HG03520 (cell line): Measurements from ENCODE around the gene FBXW8.

Source experiments
- ATAC-seq: cut with Tn5 transposase; IDR thresholded peaks from one replicate; pipeline ENCODE4 v1.9.1; 2021; ENCODE audit warnings: mild to moderate bottlenecking, moderate library complexity; ENCODE audit not compliant: unreplicated experiment

The FBXW8 gene

DNA sequence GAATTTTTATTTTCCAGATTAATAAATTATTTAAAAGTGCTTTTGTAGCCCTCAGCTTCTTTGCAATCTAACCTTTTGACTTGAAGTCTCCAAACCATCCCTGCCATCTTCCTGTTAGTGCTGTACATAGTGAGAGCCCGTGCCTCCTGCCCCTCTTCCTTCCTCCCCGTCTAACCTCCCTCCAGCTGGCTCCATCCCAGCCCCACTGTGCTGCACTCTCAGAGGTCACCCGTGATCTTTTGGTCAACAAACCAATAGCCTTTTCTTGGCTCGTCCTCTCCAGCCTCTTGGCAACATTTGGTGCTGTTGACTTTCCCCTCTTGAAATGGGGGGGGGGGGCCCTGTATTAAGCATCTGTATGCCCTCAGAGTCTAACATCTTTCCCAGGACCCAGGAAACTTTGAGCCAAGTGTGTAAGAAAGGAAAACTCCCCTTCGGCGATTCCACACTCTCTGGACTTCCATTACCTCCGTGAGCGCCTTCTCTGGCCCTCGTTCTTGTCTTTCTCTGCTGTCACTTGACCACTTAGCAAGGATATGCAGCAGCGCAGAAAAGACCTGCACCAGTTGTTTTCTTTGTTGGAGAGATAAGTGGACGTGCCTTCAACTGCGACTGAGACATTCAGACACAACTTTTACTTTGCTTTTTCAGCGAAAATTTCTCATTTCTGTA is 44.1 kb downstream of the FBXW8 start:
- ATAC-seq = no peak

DNA sequence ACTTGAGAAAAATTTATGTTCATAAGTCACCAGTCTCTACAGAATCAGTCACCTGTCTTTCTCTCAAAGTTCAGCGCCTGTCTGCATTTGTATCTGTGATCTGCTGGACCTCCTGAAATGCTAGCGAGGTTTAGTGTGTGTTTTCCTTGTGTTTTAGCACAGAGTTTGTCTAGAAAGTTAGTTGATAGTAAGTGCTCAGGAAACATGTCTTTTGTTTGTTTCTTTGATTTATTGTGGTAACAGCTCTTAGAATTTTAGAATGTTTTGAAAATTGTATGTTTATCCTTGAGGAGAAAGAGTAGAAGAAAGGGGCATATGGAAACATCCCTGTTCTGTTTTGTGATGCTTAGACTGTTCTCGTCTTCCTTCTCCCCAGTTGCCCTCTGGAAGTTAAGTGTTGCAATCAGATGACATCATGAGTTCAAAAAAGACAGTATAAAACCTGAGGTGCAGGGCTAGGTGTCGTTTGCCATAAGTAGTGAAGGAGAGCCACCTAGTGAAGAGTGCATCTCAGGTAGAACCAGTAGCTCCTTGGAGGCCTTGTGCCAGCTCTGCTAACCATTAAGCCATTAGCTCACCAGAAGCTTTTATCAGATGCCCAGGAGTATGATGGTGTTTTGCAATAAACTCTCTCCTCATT is 44.8 kb downstream of the FBXW8 start:
- no peak for ATAC-seq

DNA sequence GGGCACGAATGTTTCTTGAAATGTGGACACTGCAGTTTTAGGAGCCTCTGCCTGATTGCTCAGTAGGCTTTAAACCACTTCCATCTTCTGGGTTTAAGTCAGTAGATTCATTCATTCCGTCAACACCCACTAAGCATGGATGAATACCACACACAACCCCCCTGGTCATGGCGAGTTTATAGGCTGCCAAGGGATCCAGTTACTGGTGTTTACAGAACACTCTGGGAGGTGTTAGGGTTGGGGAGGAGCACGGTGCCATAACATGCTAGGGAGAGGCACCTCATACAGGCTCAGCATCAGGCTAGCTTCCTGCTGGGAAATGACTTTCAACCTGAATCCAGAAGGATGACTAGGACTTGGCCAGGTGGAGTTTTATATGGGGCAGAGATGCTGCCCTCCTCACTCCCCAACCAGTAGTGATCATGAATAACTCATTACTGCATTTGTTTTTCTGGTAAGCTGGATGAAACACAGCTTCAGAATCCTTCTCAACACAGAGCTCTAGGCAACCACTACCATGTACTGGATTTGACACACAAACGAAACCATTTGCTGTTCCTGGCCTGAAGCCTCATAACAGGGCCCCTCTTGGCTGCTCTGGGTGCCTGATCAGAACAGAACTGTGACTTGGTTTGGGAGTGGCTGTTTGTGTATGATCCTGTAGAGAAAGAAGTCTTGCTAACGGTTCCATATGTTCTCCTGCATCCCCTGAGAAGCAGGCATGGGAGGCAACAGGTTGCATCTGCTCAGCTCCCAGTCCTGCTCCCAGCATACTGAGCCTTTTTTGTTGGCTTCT is 47.9 kb downstream of the FBXW8 start:
- no peak for ATAC-seq

DNA sequence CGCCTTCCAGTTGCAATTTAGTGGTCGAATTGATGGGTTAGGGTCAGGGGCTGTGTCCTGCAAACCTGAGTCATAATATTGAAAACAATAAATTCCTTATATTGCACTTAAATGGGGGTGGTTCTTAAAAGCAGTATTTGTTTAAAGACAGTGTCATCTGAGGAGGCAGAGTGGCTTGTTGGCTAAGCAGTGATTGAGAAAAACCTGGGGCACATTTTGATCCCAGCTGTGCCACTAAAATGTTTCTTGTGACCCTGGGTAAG is 48.4 kb downstream of the FBXW8 start:
- no peak for ATAC-seq

DNA sequence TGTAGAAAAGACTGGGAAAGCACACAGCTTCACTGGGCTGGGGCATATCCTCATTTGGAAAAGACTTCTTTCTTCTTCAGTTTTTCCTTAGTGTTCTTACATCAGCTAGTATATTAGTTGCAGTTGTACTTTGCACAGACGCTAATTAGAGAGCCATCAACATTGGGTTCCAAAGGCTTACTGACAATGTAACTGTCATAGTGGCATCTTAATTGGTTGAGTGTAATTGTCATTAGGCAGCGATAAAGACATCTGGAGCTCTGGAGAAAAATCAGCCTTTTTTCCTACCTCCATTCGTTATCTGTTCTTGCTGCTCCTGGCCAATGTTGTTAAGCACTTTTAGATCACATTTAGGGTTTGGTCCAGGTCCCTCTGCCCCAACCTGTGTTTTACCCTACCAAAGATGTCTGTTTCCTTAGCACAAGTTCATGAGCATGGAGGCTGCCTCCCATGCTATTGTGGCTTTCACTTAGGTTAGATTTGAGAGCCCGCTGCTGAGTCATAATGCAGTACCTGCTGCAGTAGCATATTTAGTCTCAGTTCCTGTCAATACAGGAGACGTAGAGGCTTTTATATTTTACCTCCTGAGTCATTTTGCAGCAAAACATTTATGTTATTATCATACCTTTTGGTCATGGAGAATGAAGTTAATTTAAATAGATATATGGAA is 49.2 kb downstream of the FBXW8 start:
- ATAC-seq = peak; percentile 98

DNA sequence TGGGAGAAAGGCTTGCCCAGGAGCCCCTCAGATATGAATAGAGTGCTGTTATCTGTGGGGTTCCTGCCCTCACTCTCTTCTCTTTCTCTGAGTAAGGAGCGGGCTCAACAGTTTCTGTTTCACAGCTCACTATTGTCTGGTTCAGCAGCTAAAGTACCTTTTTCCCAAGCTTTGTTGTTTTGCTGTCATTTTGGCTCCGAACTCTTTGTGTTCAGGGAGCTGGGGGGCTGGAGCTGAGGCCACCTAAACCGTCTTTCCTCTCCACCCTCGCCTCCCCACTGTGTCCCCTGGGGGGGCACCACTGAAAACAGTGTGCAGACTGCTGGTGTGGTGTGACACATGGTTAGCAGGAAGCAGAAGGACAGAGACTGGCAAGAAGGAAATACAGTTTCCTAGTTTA is 51.4 kb downstream of the FBXW8 start:
- ATAC-seq = no peak

DNA sequence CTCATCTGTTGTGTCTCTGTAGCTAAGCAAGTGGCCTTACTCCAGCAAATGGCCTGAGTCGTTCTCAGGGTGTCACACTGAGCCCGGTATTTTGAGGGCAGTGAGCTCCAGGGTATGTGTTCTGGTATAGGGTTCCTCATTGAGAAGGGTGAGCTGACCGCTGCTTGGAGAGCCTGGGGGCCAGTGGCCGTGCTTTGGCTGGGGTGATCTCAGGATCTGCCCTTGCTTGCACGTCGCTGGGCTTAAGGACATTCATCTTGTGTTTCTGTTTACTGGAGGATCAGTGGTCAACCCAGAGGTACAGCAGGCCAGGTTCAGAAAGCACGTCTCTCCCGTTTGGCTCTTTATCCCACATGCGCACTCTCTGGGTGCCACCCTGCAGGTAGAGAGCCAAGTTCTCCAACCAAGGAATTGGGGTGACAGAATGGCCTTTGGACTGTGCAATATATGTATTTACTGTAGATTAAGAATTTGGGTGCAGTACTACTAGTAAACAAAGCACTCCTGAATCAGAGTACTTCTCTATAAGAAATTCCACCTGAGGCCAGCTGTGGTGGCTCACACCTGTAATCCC is 52.1 kb downstream of the FBXW8 start:
- ATAC-seq = no peak

DNA sequence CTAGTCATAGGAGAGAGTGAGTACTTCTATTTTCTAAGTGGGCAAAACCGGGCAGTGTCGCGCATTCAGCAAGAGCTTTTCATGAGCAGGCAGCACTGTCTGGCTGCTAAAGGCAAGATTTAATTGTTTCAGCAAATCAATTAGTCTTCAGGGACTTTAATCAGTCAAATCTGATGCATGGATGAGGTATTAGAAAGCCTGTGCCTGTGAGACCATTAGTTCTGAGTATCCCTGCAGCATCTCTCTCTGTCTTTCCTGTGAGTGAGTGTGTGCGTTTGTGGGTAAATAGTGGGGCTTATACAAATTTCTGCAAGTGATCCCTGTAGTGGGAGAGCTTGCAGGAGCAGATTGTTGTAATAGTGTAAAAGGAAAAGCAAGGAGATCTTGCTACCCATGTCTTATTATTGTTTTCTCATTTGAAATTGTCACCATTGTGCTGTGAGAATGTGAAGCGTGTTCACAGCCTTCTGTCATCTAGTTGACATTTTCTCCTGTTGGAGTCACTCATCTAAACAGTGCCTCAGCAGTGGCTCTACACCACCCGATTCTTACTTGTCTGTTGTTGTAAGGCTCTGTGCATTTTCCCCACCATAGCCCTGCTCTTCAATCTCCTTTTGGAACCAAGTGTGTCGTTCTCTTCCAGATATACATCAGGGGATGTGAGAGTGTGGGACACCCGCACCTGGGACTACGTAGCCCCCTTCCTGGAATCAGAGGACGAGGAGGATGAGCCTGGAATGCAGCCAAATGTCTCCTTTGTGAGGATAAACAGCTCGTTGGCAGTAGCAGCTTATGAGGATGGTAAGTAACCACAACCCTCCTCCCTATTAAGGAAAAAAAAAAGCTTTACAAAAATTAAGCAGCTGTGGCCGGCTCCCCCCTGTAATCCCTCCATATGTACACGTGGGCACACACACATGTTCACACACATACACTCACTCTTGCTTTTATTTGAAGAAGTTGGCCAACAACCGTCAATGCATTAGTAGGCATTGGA is 53.6 kb downstream of the FBXW8 start:
- no peak for ATAC-seq

DNA sequence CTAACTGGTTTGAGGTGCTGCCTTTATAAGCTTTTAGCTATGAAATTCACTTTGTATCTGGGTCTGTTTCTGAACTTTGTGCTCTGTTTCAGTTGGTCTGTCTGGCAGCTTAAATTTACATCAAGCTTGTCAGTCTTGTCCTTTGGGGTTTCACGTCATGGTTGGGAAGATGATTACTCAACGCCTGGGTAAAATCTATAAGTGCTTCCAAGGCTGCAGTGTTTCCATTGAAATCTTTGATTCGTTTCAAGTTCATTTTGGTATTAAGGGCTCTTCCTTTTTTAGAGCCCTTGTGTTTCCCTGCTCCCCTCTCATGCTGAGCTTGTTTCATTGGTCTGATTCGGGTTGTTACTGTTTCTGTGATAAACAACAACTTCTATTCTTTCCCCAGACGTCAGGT is 58.2 kb downstream of the FBXW8 start:
- no peak for ATAC-seq

DNA sequence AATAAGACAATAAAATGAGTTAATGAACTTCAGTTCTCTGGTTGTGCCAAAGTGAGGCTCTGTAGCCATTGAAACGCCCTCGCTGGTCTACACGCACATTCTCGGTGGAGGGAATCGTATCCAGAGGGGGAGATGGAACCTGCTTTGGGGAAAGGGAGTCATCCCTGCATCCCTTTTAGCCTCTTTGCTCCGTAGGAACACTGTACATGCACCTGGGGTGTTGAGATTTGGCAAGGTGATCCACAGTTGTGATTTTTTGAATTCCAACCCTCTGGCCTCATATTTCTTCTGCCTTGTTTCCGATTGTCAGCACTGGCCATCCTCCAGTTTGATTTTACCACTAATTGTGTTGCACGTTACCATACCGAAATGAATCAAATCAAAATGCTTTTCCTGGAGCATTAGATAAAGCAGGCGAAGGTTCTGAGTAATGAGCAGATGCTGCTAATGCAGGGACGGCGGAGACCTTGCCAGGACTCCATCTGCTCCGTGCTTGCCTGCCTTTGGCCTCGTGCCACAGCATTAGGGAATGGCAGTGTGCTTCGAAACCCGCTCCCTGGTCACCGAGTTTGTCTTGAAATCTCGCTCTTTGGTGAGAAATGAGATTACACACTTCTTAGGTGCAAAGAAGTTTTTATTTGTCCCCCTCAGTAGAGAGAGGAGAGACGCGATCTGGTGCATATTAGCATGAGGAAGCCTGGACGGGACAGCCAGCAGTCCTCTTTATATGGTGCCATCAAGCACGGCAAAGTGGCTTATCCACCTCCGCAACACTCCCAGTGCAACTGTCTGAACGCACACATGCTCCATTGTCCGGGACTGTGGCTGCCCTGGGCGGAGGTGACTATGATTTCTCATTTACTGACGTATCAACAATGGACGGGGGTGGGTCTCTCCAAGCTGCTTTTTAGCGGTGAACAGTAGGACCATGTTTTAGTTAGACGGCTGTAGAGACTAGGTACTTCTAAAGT is 59.1 kb downstream of the FBXW8 start:
- no peak for ATAC-seq

DNA sequence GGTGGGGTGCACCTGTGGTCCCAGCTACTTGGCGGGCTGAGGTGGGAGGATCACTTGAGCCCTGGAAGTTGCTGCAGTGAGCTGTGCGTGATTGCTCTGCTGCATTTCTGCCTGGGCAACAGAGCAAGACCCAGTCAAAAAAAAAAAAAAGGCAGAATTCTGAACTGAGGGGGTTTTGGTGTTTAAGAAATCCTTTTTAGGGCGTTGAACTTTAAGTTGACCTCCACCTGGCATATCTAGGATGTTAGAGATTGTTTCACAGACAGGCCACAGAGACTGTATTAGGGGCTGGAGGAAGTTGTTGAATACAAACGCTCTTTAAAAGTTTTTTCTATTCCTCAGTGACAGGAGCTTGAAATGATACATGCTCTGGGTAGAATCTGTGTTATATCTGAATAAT is 60.5 kb downstream of the FBXW8 start:
- no peak for ATAC-seq

DNA sequence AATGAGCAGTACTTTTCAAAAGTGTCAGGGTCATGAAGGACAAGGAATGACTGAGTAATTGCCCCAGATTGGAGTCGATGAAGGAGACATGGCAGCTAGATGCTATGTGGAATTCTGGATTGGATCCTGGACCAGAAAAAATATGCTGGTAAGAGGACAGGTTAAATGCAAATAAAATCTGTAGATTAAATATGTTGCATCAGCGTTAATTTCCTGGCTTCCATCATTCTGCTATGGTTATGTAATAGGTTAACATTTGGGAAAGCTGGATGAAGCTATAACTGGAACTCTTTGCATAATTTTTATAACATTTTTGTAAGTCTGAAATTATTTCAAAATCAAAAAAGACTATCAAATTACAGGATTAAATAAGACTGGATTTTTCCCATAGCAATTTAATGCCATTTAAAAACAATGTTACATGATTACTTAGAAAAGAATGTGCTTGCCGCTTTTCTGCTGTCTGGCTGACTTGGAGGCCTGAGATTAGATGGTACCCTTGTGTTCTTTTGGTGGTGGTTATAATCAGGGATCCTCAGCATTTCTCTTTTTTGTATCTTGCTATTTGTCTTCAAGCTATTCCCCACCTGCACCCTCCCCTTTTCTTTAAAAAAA is 65.1 kb downstream of the FBXW8 start:
- ATAC-seq = no peak

DNA sequence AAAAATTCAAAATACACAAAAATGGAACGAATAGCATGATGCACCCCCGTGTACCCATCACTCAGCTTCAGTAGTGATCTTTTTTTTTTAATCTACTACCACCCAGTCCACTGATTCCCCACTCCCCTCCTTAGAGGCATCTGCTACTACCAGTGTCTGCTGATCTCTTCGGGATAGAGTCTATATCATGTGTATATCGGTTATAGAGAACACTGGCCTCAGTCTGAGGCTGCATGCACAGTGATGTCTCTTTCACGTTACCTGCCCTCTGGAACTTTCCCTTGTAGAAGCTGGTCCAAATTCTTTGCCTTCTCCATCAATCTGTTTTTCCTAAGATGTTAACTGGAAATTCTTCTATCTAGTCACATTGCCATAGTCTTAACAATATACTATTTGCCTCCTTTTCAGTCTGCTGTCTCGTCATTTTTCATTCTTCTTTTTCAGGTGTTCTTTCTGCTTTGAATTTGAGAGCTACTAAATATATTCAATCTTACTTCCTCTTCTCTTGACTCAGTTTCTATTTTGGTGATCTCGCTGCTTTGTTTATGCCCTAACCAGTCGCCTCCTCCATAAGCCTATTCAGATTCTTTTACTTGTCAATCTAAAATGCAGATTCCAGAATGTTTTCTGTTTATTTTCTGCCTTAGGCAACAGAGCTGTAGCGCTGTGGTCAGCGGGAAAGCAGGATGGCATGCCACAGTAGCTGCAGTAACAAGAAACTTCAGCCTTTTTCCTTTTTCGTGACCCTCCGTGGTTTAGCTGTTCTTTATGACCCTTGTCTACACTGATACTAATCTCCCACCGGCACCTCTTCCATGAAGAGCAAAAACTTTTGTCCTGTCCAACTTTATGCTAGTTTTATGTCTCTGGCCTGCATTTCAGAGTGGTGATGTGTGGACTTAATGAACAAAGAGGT is 67.0 kb downstream of the FBXW8 start:
- no peak for ATAC-seq

DNA sequence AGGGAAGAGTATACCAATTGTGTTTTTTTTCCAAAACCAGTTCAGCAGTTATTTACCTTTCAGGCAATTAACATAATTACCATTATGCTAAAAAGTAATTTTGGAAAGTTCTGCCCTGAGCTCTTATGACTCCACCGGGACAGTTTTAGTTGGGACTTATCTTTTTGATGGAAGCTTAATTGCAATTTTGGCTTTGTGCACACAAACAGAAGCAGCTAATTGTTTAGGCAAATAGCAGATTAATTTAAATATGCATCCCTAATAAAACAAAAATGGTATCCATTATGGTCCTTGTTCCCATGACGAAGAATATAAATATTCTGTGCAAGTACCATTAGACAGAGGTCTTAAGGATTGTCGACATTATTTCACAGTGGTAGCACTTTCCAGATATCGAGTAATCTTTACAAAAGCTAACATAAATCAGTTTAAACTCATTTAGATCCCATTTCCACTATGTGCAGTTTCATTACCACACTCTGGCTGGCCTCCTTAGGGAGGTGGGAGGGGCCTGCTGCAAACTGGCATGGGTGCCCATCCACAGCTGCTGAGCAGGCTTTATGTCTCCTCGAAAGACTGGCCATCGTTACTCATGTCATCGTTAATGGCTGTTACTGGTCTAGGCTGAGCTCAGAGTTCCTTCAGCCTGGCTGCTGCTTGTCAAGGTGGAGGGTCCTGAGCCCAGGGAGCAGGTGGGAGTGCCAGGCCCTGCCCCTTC is 68.2 kb downstream of the FBXW8 start:
- ATAC-seq = no peak

DNA sequence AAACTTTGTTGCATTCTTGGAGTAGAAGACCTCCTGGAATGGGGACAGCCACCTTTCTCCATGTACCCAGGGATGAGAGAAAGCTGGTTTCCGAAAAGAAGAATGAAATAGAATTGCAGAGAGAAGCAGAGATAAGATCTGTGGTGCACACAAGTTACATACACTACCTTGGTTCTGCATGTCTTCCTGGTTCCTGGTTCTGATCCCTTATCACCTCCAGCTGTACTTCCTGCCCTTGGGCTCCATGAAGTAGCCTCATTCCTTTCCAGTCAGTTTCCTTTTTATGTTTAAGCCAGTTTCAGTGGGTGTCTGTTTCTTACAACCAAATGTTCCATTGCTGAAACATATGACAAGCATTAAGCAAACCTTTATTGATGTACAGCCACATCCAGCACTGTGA is 69.3 kb downstream of the FBXW8 start:
- ATAC-seq = no peak

DNA sequence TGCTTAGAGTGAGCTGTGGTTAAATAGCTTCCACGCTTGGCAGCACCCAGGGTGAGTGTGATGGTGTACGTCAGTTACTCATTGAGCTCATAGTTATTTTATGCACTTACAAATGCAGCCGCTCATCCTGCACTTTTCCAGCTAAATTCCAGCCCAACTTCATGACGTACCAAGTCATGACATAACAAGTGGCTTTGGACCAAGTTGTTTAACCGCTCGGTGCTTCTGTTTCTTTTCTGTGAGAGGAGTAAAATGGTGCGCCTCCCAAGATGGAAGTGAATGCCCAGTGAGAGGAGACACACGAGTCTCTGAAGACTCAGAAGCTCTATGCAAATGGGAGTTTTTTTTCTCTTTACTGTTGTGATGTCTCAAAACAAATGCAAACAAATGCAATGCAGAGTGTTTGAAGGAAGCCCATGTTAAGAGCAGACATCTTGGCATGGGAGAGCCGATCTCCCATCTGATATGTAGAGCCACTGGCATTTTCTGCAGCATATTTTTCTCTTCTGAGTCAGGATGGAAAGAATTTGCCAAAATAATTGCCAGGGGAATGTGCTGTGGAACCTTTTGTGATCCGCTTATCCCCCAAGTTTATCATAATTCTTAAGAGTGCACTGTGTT is 72.2 kb downstream of the FBXW8 start:
- no peak for ATAC-seq

DNA sequence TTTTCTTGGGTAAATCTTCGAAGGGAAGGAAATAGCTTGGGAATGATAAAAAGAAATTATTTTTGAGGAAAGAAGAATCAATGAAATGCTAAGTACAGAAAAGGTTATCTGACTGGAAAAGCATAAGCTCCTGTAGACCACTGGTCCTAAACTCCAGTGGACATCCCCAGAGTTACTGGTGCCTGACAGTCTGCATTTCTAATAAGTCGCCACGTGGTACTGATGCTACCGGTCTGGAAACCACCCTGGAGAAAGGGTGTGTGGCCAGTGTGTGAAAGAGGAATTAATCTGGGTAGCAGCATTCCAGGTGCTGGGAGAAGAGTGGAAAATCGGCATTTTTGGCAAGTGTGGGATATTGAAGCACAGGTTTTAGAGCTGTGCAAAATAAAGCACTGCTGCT is 73.3 kb downstream of the FBXW8 start:
- no peak for ATAC-seq
